Measurements from ENCODE around the gene SLC29A1.

Gene SLC29A1

GRCh38 chr6:44256775-44257024 lies 33.3 kb downstream of the SLC29A1 start:
- no peak for DNase-seq

GRCh38 chr6:44257025-44257752 lies 33.8 kb downstream of the SLC29A1 start, which contains the start of gene SLC35B2:
TSS of gene SLC35B2 (minus strand) at chr6:44257528. CDS start at chr6:44257410, 118 bp downstream.
- peak; percentile 76 for DNase-seq

- DNase-seq = no peak
Observed at GRCh38 chr6:44257753-44258324, 34.4 kb downstream of the SLC29A1 start.

GRCh38 chr6:44258325-44258863 lies 35.0 kb downstream of the SLC29A1 start:
- no peak for DNase-seq

- DNase-seq = no peak
Observed at GRCh38 chr6:44258921-44259320, 35.5 kb downstream of the SLC29A1 start.

- no peak for DNase-seq
Observed at GRCh38 chr6:44260011-44260410, 36.6 kb downstream of the SLC29A1 start.

GRCh38 chr6:44260451-44261297 lies 37.3 kb downstream of the SLC29A1 start:
- no peak for DNase-seq

- no peak for DNase-seq
Observed at GRCh38 chr6:44261581-44261980, 38.2 kb downstream of the SLC29A1 start.

GRCh38 chr6:44262467-44263353 lies 39.3 kb downstream of the SLC29A1 start:
- no peak for DNase-seq

- DNase-seq = no peak
Observed at GRCh38 chr6:44263354-44264100, 40.1 kb downstream of the SLC29A1 start.

GRCh38 chr6:44264154-44265006 lies 41.0 kb downstream of the SLC29A1 start:
- DNase-seq = peak; percentile 83

GRCh38 chr6:44265007-44265721 lies 41.8 kb downstream of the SLC29A1 start, which contains the start of gene NFKBIE:
TSS of gene NFKBIE (minus strand) at chr6:44265551. CDS start at chr6:44265346, 205 bp downstream.
- peak; percentile 90 for DNase-seq

GRCh38 chr6:44265722-44266233 lies 42.4 kb downstream of the SLC29A1 start:
- no peak for DNase-seq

GRCh38 chr6:44266347-44266746 lies 43.0 kb downstream of the SLC29A1 start:
- DNase-seq = no peak

GRCh38 chr6:44267252-44267651 lies 43.9 kb downstream of the SLC29A1 start:
- DNase-seq = no peak

- DNase-seq = peak; percentile 69
Observed at GRCh38 chr6:44268095-44268628, 44.8 kb downstream of the SLC29A1 start.

- no peak for DNase-seq
Observed at GRCh38 chr6:44269178-44269920, 46.0 kb downstream of the SLC29A1 start.

- no peak for DNase-seq
Observed at GRCh38 chr6:44269921-44270525, 46.6 kb downstream of the SLC29A1 start, which contains the start of gene TMEM151B. TSS of gene TMEM151B (plus strand) at chr6:44270450. CDS start at chr6:44270743, 293 bp downstream.

All from hematopoietic multipotent progenitor cell treated with erythropoietin and hydrocortisone succinate and interleukin-3 and kit ligand, for 6 days (in vitro differentiated cells).